Prostate gland (tissue), 2 donors: ENCODE results near the gene CLHC1.

Experiments
- POLR2AphosphoS5 ChIP-seq: sonication (generic); formaldehyde crosslinking; IDR thresholded peaks from one replicate; pipeline ENCODE4 v1.6.1; 2017; ENCODE audit warnings: antibody characterized with exemption
- TF ChIP-seq, protein P1 (sequence below), 4 experiments: fragments of 200-600 bp in 2 of 4; fragments of 450-650 bp in 2 of 4; sonication (generic) in 2 of 4; IDR thresholded peaks; 1 replicate in 3 of 4; 2 replicates in 1 of 4; pipeline ENCODE4 v1.5.1; 2016 to 2019; ENCODE audit warnings: antibody characterized with exemption in 4 of 4, mild to moderate bottlenecking in 2 of 4, moderate library complexity in 2 of 4

DNA sequence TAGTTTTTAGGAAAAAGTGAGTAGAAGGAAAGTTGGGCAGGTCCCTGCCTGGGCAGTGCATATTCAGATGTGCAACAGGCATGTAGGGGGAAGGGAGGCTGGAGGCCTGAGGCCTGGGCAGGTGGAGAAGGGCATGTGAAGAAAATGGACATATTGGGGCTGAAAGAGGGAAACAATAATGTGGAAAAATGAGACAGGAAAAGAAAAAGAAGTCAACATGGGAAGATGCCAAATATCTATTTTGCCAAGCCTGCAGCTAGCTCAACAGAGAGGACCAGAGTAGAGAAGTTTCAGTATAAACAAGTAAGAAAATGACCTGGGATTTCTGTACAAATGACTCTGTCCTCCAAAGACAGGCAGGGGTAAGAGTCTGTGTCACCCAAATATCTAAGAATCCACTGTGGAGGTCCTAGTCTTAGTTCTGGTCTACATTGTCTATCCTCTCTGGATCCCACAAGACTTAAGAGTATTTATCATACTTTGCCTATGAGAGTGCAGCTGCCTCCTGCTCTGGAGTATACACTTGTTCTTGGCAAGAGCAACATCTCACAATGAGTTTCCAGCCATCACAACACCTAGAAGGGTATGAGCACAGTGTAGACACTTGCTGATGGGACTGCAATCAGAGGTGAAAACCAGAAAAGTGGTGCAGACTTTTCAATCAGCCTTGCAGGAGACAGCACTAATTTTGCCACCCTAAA is 80.2 kb downstream of the CLHC1 start:
- TF ChIP-seq, protein P1, sequence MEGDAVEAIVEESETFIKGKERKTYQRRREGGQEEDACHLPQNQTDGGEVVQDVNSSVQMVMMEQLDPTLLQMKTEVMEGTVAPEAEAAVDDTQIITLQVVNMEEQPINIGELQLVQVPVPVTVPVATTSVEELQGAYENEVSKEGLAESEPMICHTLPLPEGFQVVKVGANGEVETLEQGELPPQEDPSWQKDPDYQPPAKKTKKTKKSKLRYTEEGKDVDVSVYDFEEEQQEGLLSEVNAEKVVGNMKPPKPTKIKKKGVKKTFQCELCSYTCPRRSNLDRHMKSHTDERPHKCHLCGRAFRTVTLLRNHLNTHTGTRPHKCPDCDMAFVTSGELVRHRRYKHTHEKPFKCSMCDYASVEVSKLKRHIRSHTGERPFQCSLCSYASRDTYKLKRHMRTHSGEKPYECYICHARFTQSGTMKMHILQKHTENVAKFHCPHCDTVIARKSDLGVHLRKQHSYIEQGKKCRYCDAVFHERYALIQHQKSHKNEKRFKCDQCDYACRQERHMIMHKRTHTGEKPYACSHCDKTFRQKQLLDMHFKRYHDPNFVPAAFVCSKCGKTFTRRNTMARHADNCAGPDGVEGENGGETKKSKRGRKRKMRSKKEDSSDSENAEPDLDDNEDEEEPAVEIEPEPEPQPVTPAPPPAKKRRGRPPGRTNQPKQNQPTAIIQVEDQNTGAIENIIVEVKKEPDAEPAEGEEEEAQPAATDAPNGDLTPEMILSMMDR (IDR thresholded peaks at IDR 0.05) = no peak
- no peak for TF ChIP-seq POLR2AphosphoS5
